ENCODE measurements around the gene SLC6A7. TPM values are rescaled to one million over a fixed set of nuclear protein-coding genes. Genes with fewer than 3 reads are reported as not detected.

The SLC6A7 gene
- total RNA-seq, 2 donors from 2014 or later = 5.0 to 24.9 TPM

GRCh38 chr5:150221471-150221870 lies 31.6 kb downstream of the SLC6A7 start:
- no peaks in the 10 kb centered on the region for H3K9me3 ChIP-seq
- TF ChIP-seq CTCF (IDR thresholded peaks at IDR 0.05) = no peak
- no peak overlapping the region for H3K27ac ChIP-seq
- DNase-seq = no peak
- H3K4me1 ChIP-seq = no peaks in the 10 kb centered on the region
- H3K36me3 ChIP-seq = no peaks in the 10 kb centered on the region
- H3K27me3 ChIP-seq = no peaks in the 10 kb centered on the region
- H3K4me3 ChIP-seq = no peak overlapping the region
- peak overlapping the region in 1 of 2 donors; percentile 15 for H3K9ac ChIP-seq (ENCODE audit: low read depth in 2 of 2, low read length in 2 of 2)
- intact Hi-C loops (cut with DNase I) = no loop called here

GRCh38 chr5:150222906-150223305 lies 33.0 kb downstream of the SLC6A7 start:
- no peaks in the 10 kb centered on the region for H3K27me3 ChIP-seq
- intact Hi-C loops (cut with DNase I) = no loop called here
- no peaks in the 10 kb centered on the region for H3K4me1 ChIP-seq
- no peak overlapping the region for H3K9ac ChIP-seq (ENCODE audit: low read depth in 2 of 2, low read length in 2 of 2)
- H3K4me3 ChIP-seq = no peak overlapping the region
- TF ChIP-seq CTCF (IDR thresholded peaks at IDR 0.05) = no peak
- H3K27ac ChIP-seq = no peak overlapping the region
- no peak for DNase-seq
- no peaks in the 10 kb centered on the region for H3K9me3 ChIP-seq
- H3K36me3 ChIP-seq = no peaks in the 10 kb centered on the region

GRCh38 chr5:150223474-150223873 lies 33.6 kb downstream of the SLC6A7 start:
- Histone ChIP-seq H3K9ac (ENCODE audit: low read depth in 2 of 2, low read length in 2 of 2) (no peak overlapping the region), H3K27ac (no peak overlapping the region), H3K9me3 (no peaks in the 10 kb centered on the region), H3K36me3 (no peaks in the 10 kb centered on the region), H3K4me3 (no peak overlapping the region), H3K27me3 (no peaks in the 10 kb centered on the region), H3K4me1 (no peaks in the 10 kb centered on the region)
- intact Hi-C loops (cut with DNase I) = no loop called here
- no peak for DNase-seq
- TF ChIP-seq CTCF (IDR thresholded peaks at IDR 0.05) = no peak

GRCh38 chr5:150224483-150225027 lies 34.7 kb downstream of the SLC6A7 start:
- H3K27ac ChIP-seq = no peak overlapping the region
- no peaks in the 10 kb centered on the region for H3K27me3 ChIP-seq

GRCh38 chr5:150227036-150227435 lies 37.2 kb downstream of the SLC6A7 start:
- H3K9ac ChIP-seq (ENCODE audit: low read depth in 2 of 2, low read length in 2 of 2) = no peak overlapping the region
- TF ChIP-seq CTCF (IDR thresholded peaks at IDR 0.05) = no peak
- H3K27me3 ChIP-seq = no peaks in the 10 kb centered on the region
- no peak overlapping the region for H3K4me3 ChIP-seq
- no peaks in the 10 kb centered on the region for H3K9me3 ChIP-seq
- no peaks in the 10 kb centered on the region for H3K4me1 ChIP-seq
- no peaks in the 10 kb centered on the region for H3K36me3 ChIP-seq
- DNase-seq = no peak
- no peak overlapping the region for H3K27ac ChIP-seq
- intact Hi-C loops (cut with DNase I) = no loop called here

More at GRCh38 chr5:150224483-150225027, 34.7 kb downstream of the SLC6A7 start:
- Histone ChIP-seq H3K36me3 (no peaks in the 10 kb centered on the region), H3K4me3 (no peak overlapping the region), H3K9me3 (no peaks in the 10 kb centered on the region), H3K9ac (ENCODE audit: low read depth in 2 of 2, low read length in 2 of 2) (no peak overlapping the region), H3K4me1 (no peaks in the 10 kb centered on the region)
- intact Hi-C loops (cut with DNase I) = no loop called here
- no peak for TF ChIP-seq CTCF (IDR thresholded peaks at IDR 0.05)
- DNase-seq = no peak

All from colonic mucosa (tissue), 4 donors.